HG02885 (cell line): ENCODE data around the gene FANCC.

ENCODE experiments used
- ATAC-seq: cut with Tn5 transposase; IDR thresholded peaks from one replicate; pipeline ENCODE4 v1.9.1; 2021; ENCODE audit warnings: mild to moderate bottlenecking; ENCODE audit not compliant: unreplicated experiment, poor library complexity

FANCC gene

GRCh38 chr9:95078511-95078910, 239.0 kb downstream of the FANCC start:
- no peak for ATAC-seq

- ATAC-seq = no peak
Measured at GRCh38 chr9:95077766-95078370, 239.6 kb downstream of the FANCC start.

GRCh38 chr9:95077053-95077765, 240.3 kb downstream of the FANCC start:
- ATAC-seq = no peak

GRCh38 chr9:95076696-95077052, 240.8 kb downstream of the FANCC start:
- ATAC-seq = no peak

- ATAC-seq = no peak
Measured at GRCh38 chr9:95075700-95076099, 241.8 kb downstream of the FANCC start.

- no peak for ATAC-seq
Measured at GRCh38 chr9:95074632-95075031, 242.9 kb downstream of the FANCC start.

GRCh38 chr9:95073918-95074317, 243.6 kb downstream of the FANCC start:
- no peak for ATAC-seq

GRCh38 chr9:95073042-95073607, 244.4 kb downstream of the FANCC start:
- no peak for ATAC-seq

GRCh38 chr9:95071925-95072324, 245.6 kb downstream of the FANCC start:
- no peak for ATAC-seq

GRCh38 chr9:95071450-95071849, 246.1 kb downstream of the FANCC start:
- ATAC-seq = no peak

GRCh38 chr9:95070549-95071021, 246.9 kb downstream of the FANCC start:
- no peak for ATAC-seq

- no peak for ATAC-seq
Measured at GRCh38 chr9:95067897-95068296, 249.6 kb downstream of the FANCC start.

GRCh38 chr9:95067057-95067456, 250.5 kb downstream of the FANCC start:
- no peak for ATAC-seq

GRCh38 chr9:95065224-95065623, 252.3 kb downstream of the FANCC start:
- no peak for ATAC-seq

- ATAC-seq = no peak
Measured at GRCh38 chr9:95063300-95063699, 254.2 kb downstream of the FANCC start.

GRCh38 chr9:95062596-95063065, 254.9 kb downstream of the FANCC start:
- ATAC-seq = no peak

GRCh38 chr9:95061916-95062595, 255.5 kb downstream of the FANCC start:
- ATAC-seq = no peak

GRCh38 chr9:95060916-95061315, 256.6 kb downstream of the FANCC start:
- no peak for ATAC-seq

- ATAC-seq = no peak
Measured at GRCh38 chr9:95060234-95060633, 257.3 kb downstream of the FANCC start.

- ATAC-seq = no peak
Measured at GRCh38 chr9:95058795-95059386, 258.6 kb downstream of the FANCC start.
